H9 (cell line): ENCODE results near the gene KIRREL3. TPM values are rescaled to one million over a fixed set of nuclear protein-coding genes. Genes with fewer than 3 reads are reported as not detected.

Experiments
- DNase-seq: peaks from one replicate; pipeline ENCODE4 v3.0.0-alpha.2; 2017
- H2AFZ ChIP-seq: one replicate; pipeline ENCODE4 v1.6.1; 2013; ENCODE audit warnings: mild to moderate bottlenecking, low read length, control low read depth, moderate library complexity
- H2AK5ac ChIP-seq: 2 replicates; pipeline ENCODE4 v1.6.1; 2013; ENCODE audit warnings: low read length, control low read depth, mixed read lengths; ENCODE audit not compliant: insufficient read length
- H2BK120ac ChIP-seq: one replicate; pipeline ENCODE4 v1.6.1; 2013; ENCODE audit warnings: low read depth, mild to moderate bottlenecking, low read length, control low read depth, inconsistent platforms; ENCODE audit not compliant: poor library complexity, severe bottlenecking
- H2BK12ac ChIP-seq: 2 replicates; pipeline ENCODE4 v1.6.1; 2013; ENCODE audit warnings: low read length, control low read depth, mixed read lengths, low read depth; ENCODE audit not compliant: insufficient read length
- H2BK15ac ChIP-seq: 2 replicates; pipeline ENCODE4 v1.6.1; 2013; ENCODE audit warnings: low read depth, low read length, control low read depth
- H2BK20ac ChIP-seq: one replicate; pipeline ENCODE4 v1.6.1; 2013; ENCODE audit warnings: low read depth, mild to moderate bottlenecking, low read length, control low read depth, inconsistent platforms; ENCODE audit not compliant: poor library complexity, severe bottlenecking
- H2BK5ac ChIP-seq: 2 replicates; pipeline ENCODE4 v1.6.1; 2013; ENCODE audit warnings: low read length, control low read depth, mixed read lengths; ENCODE audit not compliant: insufficient read length
- H3K14ac ChIP-seq: 2 replicates; pipeline ENCODE4 v1.6.1; 2013; ENCODE audit warnings: low read length, control low read depth; ENCODE audit not compliant: insufficient read depth
- H3K18ac ChIP-seq: 2 replicates; pipeline ENCODE4 v1.6.1; 2013; ENCODE audit warnings: low read depth, mild to moderate bottlenecking, mixed read lengths, low read length, control low read depth; ENCODE audit not compliant: insufficient read length
- H3K23ac ChIP-seq: 2 replicates; pipeline ENCODE4 v1.6.1; 2013; ENCODE audit warnings: low read length, control low read depth, mixed read lengths, low read depth; ENCODE audit not compliant: insufficient read length
- H3K23me2 ChIP-seq: 2 replicates; pipeline ENCODE4 v1.6.1; 2013; ENCODE audit warnings: low read depth, mild to moderate bottlenecking, mixed read lengths, low read length, control low read depth; ENCODE audit not compliant: insufficient read length, poor library complexity, severe bottlenecking
- H3K27ac ChIP-seq: 2 replicates; pipeline ENCODE4 v1.5.1; 2013; ENCODE audit warnings: low read length, control low read depth, mixed read lengths, low read depth; ENCODE audit not compliant: insufficient read length
- H3K27me3 ChIP-seq: 2 replicates; pipeline ENCODE4 v1.6.1; 2013; ENCODE audit warnings: low read length, control low read depth, inconsistent platforms; ENCODE audit not compliant: insufficient read depth
- H3K4ac ChIP-seq: 2 replicates; pipeline ENCODE4 v1.6.1; 2013; ENCODE audit warnings: low read depth, mild to moderate bottlenecking, control low read depth, inconsistent platforms, low read length, moderate library complexity
- H3K4me1 ChIP-seq: 2 replicates; pipeline ENCODE4 v1.6.1; 2013; ENCODE audit warnings: low read length, control low read depth, inconsistent platforms; ENCODE audit not compliant: insufficient read depth
- H3K4me2 ChIP-seq: 2 replicates; pipeline ENCODE4 v1.6.1; 2013; ENCODE audit warnings: low read length, control low read depth, mixed read lengths; ENCODE audit not compliant: insufficient read length, insufficient read depth
- H3K56ac ChIP-seq: 2 replicates; pipeline ENCODE4 v1.6.1; 2013; ENCODE audit warnings: low read depth, mild to moderate bottlenecking, mixed read lengths, low read length, control low read depth; ENCODE audit not compliant: insufficient read length
- H3K79me1 ChIP-seq: 2 replicates; pipeline ENCODE4 v1.6.1; 2013; ENCODE audit warnings: low read depth, mild to moderate bottlenecking, moderate library complexity, low read length, control low read depth, inconsistent platforms; ENCODE audit not compliant: insufficient read depth, poor library complexity, severe bottlenecking
- H3K79me2 ChIP-seq: 2 replicates; pipeline ENCODE4 v1.6.1; 2013; ENCODE audit warnings: low read length, control low read depth, inconsistent platforms; ENCODE audit not compliant: insufficient read depth
- H3K9ac ChIP-seq: 2 replicates; pipeline ENCODE4 v1.6.1; 2013; ENCODE audit warnings: low read length, control low read depth, mixed read lengths; ENCODE audit not compliant: insufficient read length; ENCODE audit errors: extremely low read depth
- H3K9me3 ChIP-seq: one replicate; pipeline ENCODE4 v1.6.1; 2013; ENCODE audit warnings: low read depth, low read length, inconsistent platforms; ENCODE audit not compliant: control insufficient read depth
- H3T11ph ChIP-seq: one replicate; pipeline ENCODE4 v1.6.1; 2013; ENCODE audit warnings: mild to moderate bottlenecking, low read length, control low read depth, inconsistent platforms
- H4K20me1 ChIP-seq: one replicate; pipeline ENCODE4 v1.6.1; 2013; ENCODE audit not compliant: control insufficient read depth, insufficient read length, insufficient read depth
- H4K5ac ChIP-seq: 2 replicates; pipeline ENCODE4 v1.6.1; 2013; ENCODE audit warnings: low read depth, mild to moderate bottlenecking, mixed read lengths, low read length, control low read depth; ENCODE audit not compliant: insufficient read length
- H4K8ac ChIP-seq: replicated peaks from 2 replicates; pipeline ENCODE4 v1.6.1; 2013; ENCODE audit warnings: low read length, control low read depth, mixed read lengths, low read depth; ENCODE audit not compliant: insufficient read length
- H4K91ac ChIP-seq: 2 replicates; pipeline ENCODE4 v1.6.1; 2013; ENCODE audit warnings: low read depth, mild to moderate bottlenecking, moderate library complexity, mixed read lengths, low read length, control low read depth; ENCODE audit not compliant: insufficient read length
- H3K27ac Mint-ChIP-seq, 3 experiments: 2 replicates in 2 of 3; 3 replicates in 1 of 3; pipeline ENCODE4 v1.8.0; 2020 to 2021; ENCODE audit warnings: mixed read lengths in 3 of 3, mild to moderate bottlenecking in 1 of 3, moderate library complexity in 1 of 3
- H3K27me3 Mint-ChIP-seq: 2 replicates; pipeline ENCODE4 v1.8.0; 2021; ENCODE audit warnings: low read depth, mild to moderate bottlenecking, moderate library complexity, mixed read lengths
- H3K36me3 Mint-ChIP-seq, 3 experiments: 2 replicates in 2 of 3; 3 replicates in 1 of 3; pipeline ENCODE4 v1.8.0; 2020 to 2021; ENCODE audit warnings: low read depth in 3 of 3, mixed read lengths in 3 of 3; ENCODE audit not compliant: insufficient read depth in 1 of 3
- H3K4me1 Mint-ChIP-seq, 2 experiments: 2 replicates each; pipeline ENCODE4 v1.8.0; 2020; ENCODE audit warnings: mixed read lengths in 2 of 2
- H3K4me3 Mint-ChIP-seq, 2 experiments: 2 replicates in 1 of 2; 3 replicates in 1 of 2; pipeline ENCODE4 v1.8.0; 2020 to 2021; ENCODE audit warnings: mild to moderate bottlenecking in 2 of 2, mixed read lengths in 2 of 2, moderate library complexity in 1 of 2
- H3K9me3 Mint-ChIP-seq, 2 experiments: 2 replicates in 1 of 2; 3 replicates in 1 of 2; pipeline ENCODE4 v1.8.0; 2020; ENCODE audit warnings: mild to moderate bottlenecking in 2 of 2, mixed read lengths in 2 of 2, moderate library complexity in 1 of 2
- CTCF ChIP-seq: fragments of 200-600 bp; sonication (generic); conservative IDR thresholded peaks from 3 replicates; pipeline ENCODE4 v1.8.0; 2021; ENCODE audit warnings: antibody characterized with exemption, mild to moderate bottlenecking
- WGBS: extraction: QIAGEN DNeasy Blood & Tissue Kit; methylation state at CpG from one replicate; pipeline ENCODE4 v1.1.7; 2013; ENCODE audit warnings: missing lambda C conversion rate, low lambda C conversion rate, mixed read lengths; ENCODE audit not compliant: insufficient read length; ENCODE audit errors: extremely low coverage; 5-methylcytosine and 5-hydroxymethylcytosine counted together
- total RNA-seq: library from RNA; stranded (reverse); gene quantifications from 2 replicates; pipeline ENCODE4 v1.2.1, GENCODE V29; 2021

Gene KIRREL3
- total RNA-seq, 1 experiment from 2014 or later = 0.17 TPM

GRCh38 chr11:126482586-126483108 lies 517.9 kb downstream of the KIRREL3 start:
- WGBS = no CpG with 5 or more reads among the region's 5 CpGs

More at GRCh38 chr11:126482586-126483108, 517.9 kb downstream of the KIRREL3 start:
- Mint-ChIP-seq H3K4me1 (peaks cover 19 to 36% of the 10 kb centered on the region in 2 experiments), H3K27me3 (peaks cover 3% of the 10 kb centered on the region), H3K9me3 (no peaks in the 10 kb centered on the region; a peak in 1 of 5 replicates), H3K4me3 (no peak overlapping the region), H3K27ac (no peak overlapping the region), H3K36me3 (no peaks in the 10 kb centered on the region; a peak in 1 of 7 replicates)
- H3K14ac ChIP-seq = no peak overlapping the region
- H3K9me3 ChIP-seq = no peaks in the 10 kb centered on the region
- no peaks in the 10 kb centered on the region; the same call in 1 of the 2 replicates for H3K27me3 ChIP-seq
- H3K4ac ChIP-seq = no peak overlapping the region
- H2BK12ac ChIP-seq = no peak overlapping the region
- no peaks in the 10 kb centered on the region for H3K79me1 ChIP-seq
- no peaks in the 10 kb centered on the region for H3K4me1 ChIP-seq
- no peak overlapping the region for H2AFZ ChIP-seq
- H3K79me2 ChIP-seq = no peaks in the 10 kb centered on the region
- no peak overlapping the region for H4K5ac ChIP-seq
- H3K9ac ChIP-seq = no peak overlapping the region
- no peak overlapping the region for H3K18ac ChIP-seq
- no peak overlapping the region for H2BK20ac ChIP-seq
- no peak overlapping the region for H3K27ac ChIP-seq
- H3K56ac ChIP-seq = no peak overlapping the region
- no peaks in the 10 kb centered on the region for H3K23me2 ChIP-seq
- no peak for TF ChIP-seq CTCF
- no peak overlapping the region for H3T11ph ChIP-seq
- no peak overlapping the region for H2BK120ac ChIP-seq
- no peak overlapping the region for H2BK15ac ChIP-seq
- no peak overlapping the region for H4K91ac ChIP-seq
- H3K4me2 ChIP-seq = no peak overlapping the region
- H3K23ac ChIP-seq = no peak overlapping the region
- H2BK5ac ChIP-seq = no peak overlapping the region
- no peak for DNase-seq
- H4K8ac ChIP-seq = no peak overlapping the region
- no peak overlapping the region for H2AK5ac ChIP-seq
- no peaks in the 10 kb centered on the region for H4K20me1 ChIP-seq
